HCT116 (cell line): ENCODE measurements around the gene SPRED3. TPM values are rescaled to one million over a fixed set of nuclear protein-coding genes. Genes with fewer than 3 reads are reported as not detected.

Source experiments
- ATAC-seq: fragments of 200-7000 bp; cut with Tn5 transposase; 2 replicates; pipeline ENCODE4 v1.9.1; 2020; ENCODE audit warnings: mild to moderate bottlenecking, moderate library complexity
- BruUV-seq: library from RNA; stranded (reverse); fragments of 400-500 nt; replicated peaks from 2 replicates; lab custom pipeline; 2021; lab: Mats Ljungman, UMichigan
- CTCF ChIA-PET: fragments of 300-600 bp; sonication (Branson Sonifier 250); formaldehyde crosslinking; loops from one replicate; lab custom pipeline; 2021; ENCODE audit warnings: antibody characterized with exemption; lab: Charles Lee
- POLR2A ChIA-PET: fragments of 300-600, 350-600 bp; sonication (Branson Sonifier 250); formaldehyde crosslinking; loops from one replicate; lab custom pipeline; 2021; ENCODE audit warnings: antibody characterized with exemption; lab: Charles Lee
- RAD21 ChIA-PET, 2 experiments: fragments of 300-600 bp; sonication (Branson Sonifier 250); formaldehyde crosslinking; loops; one replicate each; lab custom pipeline; 2023; ENCODE audit warnings: low total read pairs in 2 of 2; ENCODE audit not compliant: uncharacterized antibody in 2 of 2, unreplicated experiment in 2 of 2, low non-redundant PET in 1 of 2; lab: Charles Lee
- DNase-seq: peaks from one replicate; pipeline ENCODE4 v3.0.0-alpha.2; 2010; ENCODE audit warnings: low read depth, low spot score
- H2AFZ ChIP-seq: fragments of 200-600 bp; shearing (Covaris generic), sonication (generic); 2 replicates; pipeline ENCODE4 v1.6.1; 2017; ENCODE audit warnings: low read depth, mixed run types, mixed read lengths, antibody characterized with exemption, low read length; ENCODE audit not compliant: poor library complexity, severe bottlenecking
- H3K27ac ChIP-seq: 2 replicates; pipeline ENCODE4 v1.5.1; 2012; ENCODE audit warnings: low read depth, low read length
- H3K27me3 ChIP-seq: fragments of 200-600 bp; sonication (generic); 2 replicates; pipeline ENCODE4 v1.6.1; 2016; ENCODE audit warnings: mixed run types, low read length, mixed read lengths; ENCODE audit not compliant: insufficient read depth
- H3K36me3 ChIP-seq, 2 experiments: fragments of 200-500 bp in 1 of 2; fragments of 200-600 bp in 1 of 2; sonication (Bioruptor generic) in 1 of 2; sonication (generic) in 1 of 2; 2 replicates each; pipeline versions ENCODE4 v1.5.1 to v1.6.1; 2014 to 2016; ENCODE audit warnings: low read length in 2 of 2, inconsistent platforms in 1 of 2, mixed read lengths in 1 of 2, mixed run types in 1 of 2; ENCODE audit not compliant: insufficient read depth in 2 of 2, control insufficient read depth in 1 of 2
- H3K4me1 ChIP-seq, 2 experiments: fragments of 200-600 bp in 1 of 2; sonication (generic) in 1 of 2; 2 replicates each; pipeline versions ENCODE4 v1.5.1 to v1.6.1; 2012 to 2017; ENCODE audit warnings: low read length in 2 of 2, inconsistent platforms in 1 of 2, mild to moderate bottlenecking in 1 of 2, mixed read lengths in 1 of 2, mixed run types in 1 of 2, moderate library complexity in 1 of 2; ENCODE audit not compliant: insufficient read depth in 2 of 2, control insufficient read depth in 1 of 2
- H3K4me2 ChIP-seq: fragments of 200-600 bp; sonication (generic); 2 replicates; pipeline ENCODE4 v1.6.1; 2017; ENCODE audit warnings: mixed run types, low read length, mixed read lengths
- H3K4me3 ChIP-seq, 2 experiments: fragments of 200-600 bp in 1 of 2; sonication (generic) in 1 of 2; replicated peaks in 1 of 2; 2 replicates each; pipeline ENCODE4 v1.5.1; 2011 to 2016; ENCODE audit warnings: low read length in 2 of 2, control low read depth in 1 of 2, low read depth in 1 of 2, mild to moderate bottlenecking in 1 of 2, mixed read lengths in 1 of 2, mixed run types in 1 of 2
- H3K79me2 ChIP-seq: fragments of 200-600 bp; sonication (generic); 2 replicates; pipeline ENCODE4 v1.6.1; 2017; ENCODE audit warnings: mild to moderate bottlenecking, mixed run types, low read length, moderate library complexity, mixed read lengths; ENCODE audit not compliant: insufficient read depth
- H3K9ac ChIP-seq: fragments of 200-600 bp; sonication (generic); 2 replicates; pipeline ENCODE4 v1.6.1; 2016; ENCODE audit warnings: low read length, mixed read lengths
- H3K9me2 ChIP-seq: fragments of 200-600 bp; sonication (generic), shearing (Covaris generic); 2 replicates; pipeline ENCODE4 v1.6.1; 2017; ENCODE audit warnings: mixed run types, mild to moderate bottlenecking, moderate library complexity; ENCODE audit not compliant: insufficient read depth
- H3K9me3 ChIP-seq, 2 experiments: fragments of 200-500 bp in 1 of 2; fragments of 200-600 bp in 1 of 2; sonication (Bioruptor generic) in 1 of 2; sonication (generic) in 1 of 2; 2 replicates each; pipeline ENCODE4 v1.6.1; 2014 to 2017; ENCODE audit warnings: low read length in 2 of 2, mixed read lengths in 2 of 2, inconsistent platforms in 1 of 2, low read depth in 1 of 2, mild to moderate bottlenecking in 1 of 2, mixed run types in 1 of 2, moderate library complexity in 1 of 2; ENCODE audit not compliant: control insufficient read depth in 1 of 2, insufficient read depth in 1 of 2
- H4K20me1 ChIP-seq: fragments of 200-600 bp; sonication (generic), shearing (Covaris generic); 2 replicates; pipeline ENCODE4 v1.6.1; 2017; ENCODE audit warnings: mixed run types, mild to moderate bottlenecking, moderate library complexity; ENCODE audit not compliant: insufficient read depth
- CBX3 ChIP-seq: IDR thresholded peaks from 2 replicates; pipeline ENCODE4 v1.6.1; 2012; ENCODE audit warnings: low read depth
- EGR1 ChIP-seq: IDR thresholded peaks from 2 replicates; pipeline ENCODE4 v1.6.1; 2012; ENCODE audit warnings: low read depth
- ELF1 ChIP-seq: IDR thresholded peaks from 2 replicates; pipeline ENCODE4 v1.6.1; 2012; ENCODE audit warnings: low read depth, borderline replicate concordance
- EZH2 ChIP-seq: fragments of 200-600 bp; sonication (generic); IDR thresholded peaks from 2 replicates; pipeline ENCODE4 v1.6.1; 2017; ENCODE audit warnings: antibody characterized with exemption, mixed run types
- EZH2phosphoT487 ChIP-seq: fragments of 200-600 bp; IDR thresholded peaks from 2 replicates; pipeline ENCODE4 v1.6.1; 2018; ENCODE audit warnings: antibody characterized with exemption, borderline replicate concordance
- FOSL1 ChIP-seq: IDR thresholded peaks from 2 replicates; pipeline ENCODE4 v1.6.1; 2012; ENCODE audit warnings: low read depth
- JUND ChIP-seq: IDR thresholded peaks from 2 replicates; pipeline ENCODE4 v1.6.1; 2012
- POLR2A ChIP-seq: IDR thresholded peaks from 2 replicates; pipeline ENCODE4 v1.7.0; 2011; ENCODE audit warnings: borderline replicate concordance; ENCODE audit not compliant: insufficient read depth, insufficient read length; ENCODE audit errors: extremely low read depth
- POLR2AphosphoS5 ChIP-seq: IDR thresholded peaks from 2 replicates; pipeline ENCODE4 v1.6.1; 2011; ENCODE audit warnings: mild to moderate bottlenecking, low read depth, low read length, moderate library complexity
- RAD21 ChIP-seq: IDR thresholded peaks from 2 replicates; pipeline ENCODE4 v1.6.1; 2012; ENCODE audit warnings: low read depth, mild to moderate bottlenecking
- SIN3A ChIP-seq: IDR thresholded peaks from 2 replicates; pipeline ENCODE4 v1.6.1; 2012; ENCODE audit warnings: low read depth
- TCF7L2 ChIP-seq: IDR thresholded peaks from 2 replicates; pipeline ENCODE4 v1.7.0; 2011; ENCODE audit warnings: borderline replicate concordance, inconsistent platforms; ENCODE audit not compliant: insufficient read depth, insufficient read length; ENCODE audit errors: extremely low read depth
- YY1 ChIP-seq: IDR thresholded peaks from 2 replicates; pipeline ENCODE4 v1.6.1; 2011; ENCODE audit warnings: low read length, low read depth, moderate library complexity, mild to moderate bottlenecking; ENCODE audit not compliant: insufficient replicate concordance; ENCODE audit errors: extremely low read depth
- ZFX ChIP-seq: fragments of 450-650 bp; IDR thresholded peaks from 2 replicates; pipeline ENCODE4 v1.6.1; 2017
- ZNF274 ChIP-seq: fragments of 200-500 bp; sonication (Bioruptor generic); IDR thresholded peaks from 2 replicates; pipeline ENCODE4 v1.6.1; 2014; ENCODE audit warnings: mild to moderate bottlenecking, low read depth, low read length, inconsistent platforms
- intact Hi-C: fragments of 100-400 bp; cut with micrococcal nuclease; formaldehyde crosslinking; loops from 2 replicates; pipeline ENCODE4 v1.10.0; 2022
- total RNA-seq: library from RNA; stranded (reverse); gene quantifications from one replicate; pipeline ENCODE4 v1.2.1, GENCODE V29; 2021; ENCODE audit not compliant: unreplicated experiment
- TF ChIP-seq, protein P1 (sequence below): IDR thresholded peaks from 2 replicates; pipeline ENCODE4 v1.6.1; 2012
- TF ChIP-seq, protein P2 (sequence below): IDR thresholded peaks from 2 replicates; pipeline ENCODE4 v1.6.1; 2012
- TF ChIP-seq, protein P3 (sequence below): IDR thresholded peaks from 2 replicates; pipeline ENCODE4 v1.6.1; 2012; ENCODE audit warnings: low read depth
- TF ChIP-seq, protein P4 (sequence below), 3 experiments: fragments of 200-600 bp in 1 of 3; sonication (generic) in 1 of 3; IDR thresholded peaks in 2 of 3; conservative IDR thresholded peaks in 1 of 3; 2 replicates each; pipeline ENCODE4 v1.5.1; 2012 to 2017; ENCODE audit warnings: low read depth in 2 of 3, low read length in 2 of 3, antibody characterized with exemption in 1 of 3, borderline replicate concordance in 1 of 3, control low read depth in 1 of 3, mild to moderate bottlenecking in 1 of 3, mixed read lengths in 1 of 3, mixed run types in 1 of 3, moderate library complexity in 1 of 3; ENCODE audit not compliant: insufficient read depth in 1 of 3

The SPRED3 gene
- total RNA-seq, 1 experiment from 2014 or later = 3.4 TPM

DNA sequence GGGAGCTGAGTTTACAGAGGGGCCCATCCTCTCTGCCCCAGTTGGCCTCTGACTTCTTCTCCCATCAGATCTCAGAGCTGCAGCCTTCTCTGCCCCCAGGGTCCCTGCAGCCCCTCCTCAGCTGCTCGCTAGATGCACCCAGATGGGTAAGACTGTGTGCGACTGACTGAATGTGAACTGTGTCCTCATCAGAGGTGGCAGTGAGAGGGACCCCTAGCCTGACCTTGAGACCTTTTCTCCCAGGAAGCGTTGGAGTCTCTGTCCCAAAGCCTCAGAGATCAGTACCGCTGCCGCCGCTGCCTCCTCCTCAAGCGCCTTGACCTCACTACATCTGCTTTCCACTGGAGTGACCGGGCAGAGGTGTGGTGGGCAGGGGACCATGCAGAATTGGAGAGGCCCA, 16.8 kb downstream of the SPRED3 start:
- no peak overlapping the region for H2AFZ ChIP-seq
- intact Hi-C loops = loop anchor here (10.0 kb wide), 1 partner anchor 110 kb away; no protein-coding TSS in a partner anchor
- H3K36me3 ChIP-seq = peaks cover 9% of the 10 kb centered on the region in 2 experiments; a peak in 2 of 4 replicates
- TF ChIP-seq, protein P1, sequence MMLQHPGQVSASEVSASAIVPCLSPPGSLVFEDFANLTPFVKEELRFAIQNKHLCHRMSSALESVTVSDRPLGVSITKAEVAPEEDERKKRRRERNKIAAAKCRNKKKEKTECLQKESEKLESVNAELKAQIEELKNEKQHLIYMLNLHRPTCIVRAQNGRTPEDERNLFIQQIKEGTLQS = no peak
- TF ChIP-seq FOSL1 (no peak), ELF1 (no peak), EGR1 (no peak), YY1 (no peak), CBX3 (no peak), SIN3A (no peak), ZFX (no peak), RAD21 (no peak), POLR2A (no peak), EZH2 (no peak), ZNF274 (no peak), TCF7L2 (no peak), JUND (no peak), EZH2phosphoT487 (no peak), POLR2AphosphoS5 (no peak)
- TF ChIP-seq, protein P2, sequence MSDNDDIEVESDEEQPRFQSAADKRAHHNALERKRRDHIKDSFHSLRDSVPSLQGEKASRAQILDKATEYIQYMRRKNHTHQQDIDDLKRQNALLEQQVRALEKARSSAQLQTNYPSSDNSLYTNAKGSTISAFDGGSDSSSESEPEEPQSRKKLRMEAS = no peak
- TF ChIP-seq, protein P3, sequence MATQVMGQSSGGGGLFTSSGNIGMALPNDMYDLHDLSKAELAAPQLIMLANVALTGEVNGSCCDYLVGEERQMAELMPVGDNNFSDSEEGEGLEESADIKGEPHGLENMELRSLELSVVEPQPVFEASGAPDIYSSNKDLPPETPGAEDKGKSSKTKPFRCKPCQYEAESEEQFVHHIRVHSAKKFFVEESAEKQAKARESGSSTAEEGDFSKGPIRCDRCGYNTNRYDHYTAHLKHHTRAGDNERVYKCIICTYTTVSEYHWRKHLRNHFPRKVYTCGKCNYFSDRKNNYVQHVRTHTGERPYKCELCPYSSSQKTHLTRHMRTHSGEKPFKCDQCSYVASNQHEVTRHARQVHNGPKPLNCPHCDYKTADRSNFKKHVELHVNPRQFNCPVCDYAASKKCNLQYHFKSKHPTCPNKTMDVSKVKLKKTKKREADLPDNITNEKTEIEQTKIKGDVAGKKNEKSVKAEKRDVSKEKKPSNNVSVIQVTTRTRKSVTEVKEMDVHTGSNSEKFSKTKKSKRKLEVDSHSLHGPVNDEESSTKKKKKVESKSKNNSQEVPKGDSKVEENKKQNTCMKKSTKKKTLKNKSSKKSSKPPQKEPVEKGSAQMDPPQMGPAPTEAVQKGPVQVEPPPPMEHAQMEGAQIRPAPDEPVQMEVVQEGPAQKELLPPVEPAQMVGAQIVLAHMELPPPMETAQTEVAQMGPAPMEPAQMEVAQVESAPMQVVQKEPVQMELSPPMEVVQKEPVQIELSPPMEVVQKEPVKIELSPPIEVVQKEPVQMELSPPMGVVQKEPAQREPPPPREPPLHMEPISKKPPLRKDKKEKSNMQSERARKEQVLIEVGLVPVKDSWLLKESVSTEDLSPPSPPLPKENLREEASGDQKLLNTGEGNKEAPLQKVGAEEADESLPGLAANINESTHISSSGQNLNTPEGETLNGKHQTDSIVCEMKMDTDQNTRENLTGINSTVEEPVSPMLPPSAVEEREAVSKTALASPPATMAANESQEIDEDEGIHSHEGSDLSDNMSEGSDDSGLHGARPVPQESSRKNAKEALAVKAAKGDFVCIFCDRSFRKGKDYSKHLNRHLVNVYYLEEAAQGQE = no peak
- TF ChIP-seq, protein P4, sequence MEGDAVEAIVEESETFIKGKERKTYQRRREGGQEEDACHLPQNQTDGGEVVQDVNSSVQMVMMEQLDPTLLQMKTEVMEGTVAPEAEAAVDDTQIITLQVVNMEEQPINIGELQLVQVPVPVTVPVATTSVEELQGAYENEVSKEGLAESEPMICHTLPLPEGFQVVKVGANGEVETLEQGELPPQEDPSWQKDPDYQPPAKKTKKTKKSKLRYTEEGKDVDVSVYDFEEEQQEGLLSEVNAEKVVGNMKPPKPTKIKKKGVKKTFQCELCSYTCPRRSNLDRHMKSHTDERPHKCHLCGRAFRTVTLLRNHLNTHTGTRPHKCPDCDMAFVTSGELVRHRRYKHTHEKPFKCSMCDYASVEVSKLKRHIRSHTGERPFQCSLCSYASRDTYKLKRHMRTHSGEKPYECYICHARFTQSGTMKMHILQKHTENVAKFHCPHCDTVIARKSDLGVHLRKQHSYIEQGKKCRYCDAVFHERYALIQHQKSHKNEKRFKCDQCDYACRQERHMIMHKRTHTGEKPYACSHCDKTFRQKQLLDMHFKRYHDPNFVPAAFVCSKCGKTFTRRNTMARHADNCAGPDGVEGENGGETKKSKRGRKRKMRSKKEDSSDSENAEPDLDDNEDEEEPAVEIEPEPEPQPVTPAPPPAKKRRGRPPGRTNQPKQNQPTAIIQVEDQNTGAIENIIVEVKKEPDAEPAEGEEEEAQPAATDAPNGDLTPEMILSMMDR (IDR thresholded peaks at IDR 0.05 in 2 of 3, conservative IDR thresholded peaks at IDR 0.05 in 1 of 3; ENCODE audit: borderline replicate concordance in 1 of 3, insufficient read depth in 1 of 3, low read depth in 2 of 3, low read length in 2 of 3) = no peak
- TF ChIP-seq, all 23 proteins: peak for 0
- no peak overlapping the region for H3K4me3 ChIP-seq
- no peaks in the 10 kb centered on the region for H3K27me3 ChIP-seq
- no peaks in the 10 kb centered on the region for H3K9me3 ChIP-seq
- H3K79me2 ChIP-seq = peaks cover 9% of the 10 kb centered on the region; the same call in 1 of the 2 replicates
- no peak for ATAC-seq
- H3K4me1 ChIP-seq = peaks cover 8 to 17% of the 10 kb centered on the region in 2 experiments; a peak in 3 of 4 replicates
- no peaks in the 10 kb centered on the region for H3K9me2 ChIP-seq
- no peak overlapping the region for H3K9ac ChIP-seq
- CTCF ChIA-PET = interaction anchor here (3.3 kb wide), 1 partner anchor 229 kb away, joined by 28 read pairs; no protein-coding TSS in a partner anchor
- H3K4me2 ChIP-seq = no peak overlapping the region
- POLR2A ChIA-PET = interaction anchor here (1.1 kb wide), 1 partner anchor 11 kb away, joined by 3 read pairs; no protein-coding TSS in a partner anchor
- no TSS peak for BruUV-seq
- H4K20me1 ChIP-seq = no peaks in the 10 kb centered on the region
- RAD21 ChIA-PET = no interaction called here
- DNase-seq = no peak
- H3K27ac ChIP-seq = no peak overlapping the region
